Gastrocnemius medialis (tissue), 4 donors: Measurements from ENCODE around the gene COL4A3. TPM values are rescaled to one million over a fixed set of nuclear protein-coding genes. Genes with fewer than 3 reads are reported as not detected.

Experiments
- ATAC-seq, 2 donors: fragments of 150-250 bp; one replicate each; pipeline ENCODE4 v1.9.1; 2016
- DNase-seq, 2 donors: peaks; one replicate each; pipeline ENCODE4 v3.0.0-alpha.2; 2019
- H3K27ac ChIP-seq, 4 donors: fragments of 200-600 bp; sonication (generic); 1 replicate in 1 of 4; 2 replicates in 3 of 4; pipeline ENCODE4 v1.5.1; 2016 to 2018; ENCODE audit warnings: mild to moderate bottlenecking in 2 of 4, moderate library complexity in 1 of 4
- H3K27me3 ChIP-seq, 3 donors: fragments of 200-600 bp; sonication (generic) in 2 of 3; 1 replicate in 1 of 3; 2 replicates in 2 of 3; pipeline versions ENCODE4 v1.5.1 to v1.6.0; 2016 to 2019; ENCODE audit warnings: mild to moderate bottlenecking in 1 of 3, moderate library complexity in 1 of 3
- H3K36me3 ChIP-seq, 2 donors: fragments of 200-600 bp; sonication (generic) in 1 of 2; one replicate each; pipeline ENCODE4 v1.5.1; 2017 to 2018
- H3K4me1 ChIP-seq, 2 donors: fragments of 200-600 bp; sonication (generic) in 1 of 2; one replicate each; pipeline ENCODE4 v1.5.1; 2016 to 2017; ENCODE audit warnings: mild to moderate bottlenecking in 2 of 2
- H3K4me3 ChIP-seq, 4 donors: fragments of 200-600 bp; sonication (generic) in 3 of 4; 1 replicate in 1 of 4; 2 replicates in 3 of 4; pipeline ENCODE4 v1.5.1; 2016 to 2019; ENCODE audit warnings: mild to moderate bottlenecking in 2 of 4
- H3K9me3 ChIP-seq, 3 donors: fragments of 200-600 bp; sonication (generic) in 2 of 3; 1 replicate in 1 of 3; 2 replicates in 2 of 3; pipeline ENCODE4 v1.5.1; 2016 to 2019
- CTCF ChIP-seq, 5 experiments: fragments of 450-650 bp in 3 of 5; fragments of 200-600 bp in 2 of 5; sonication (generic) in 2 of 5; IDR thresholded peaks in 4 of 5; conservative IDR thresholded peaks in 1 of 5; 1 replicate in 4 of 5; 2 replicates in 1 of 5; pipeline ENCODE4 v1.5.1; 2016 to 2019; ENCODE audit warnings: antibody characterized with exemption in 5 of 5, mild to moderate bottlenecking in 3 of 5, moderate library complexity in 3 of 5
- POLR2A ChIP-seq, 2 donors: fragments of 450-650 bp; IDR thresholded peaks; one replicate each; pipeline ENCODE4 v1.6.1; 2017; ENCODE audit warnings: antibody characterized with exemption in 2 of 2, mild to moderate bottlenecking in 2 of 2, moderate library complexity in 2 of 2
- in situ Hi-C, 4 donors: fragments of 200-750 bp; cut with MboI; loops; one replicate each; pipeline versions ENCODE4 v1.15.0 to v1.8.0; 2017; ENCODE audit warnings: low sequenced_read_pairs in 4 of 4
- intact Hi-C: fragments of 100-400 bp; cut with DNase I; formaldehyde crosslinking; loops from one replicate; pipeline ENCODE4 v1.15.1; 2023; ENCODE audit warnings: low total_unique reads
- total RNA-seq, 4 donors: library from RNA; depleted of rRNA; stranded (reverse); fragments of >200 nt; gene quantifications; one replicate each; pipeline versions ENCODE4 v1.1.0 to v1.2.3, GENCODE V29; 2016

Gene COL4A3
- total RNA-seq, 4 donors from 2014 or later, result 1.9 to 66.8 (median 3.8) TPM

DNA sequence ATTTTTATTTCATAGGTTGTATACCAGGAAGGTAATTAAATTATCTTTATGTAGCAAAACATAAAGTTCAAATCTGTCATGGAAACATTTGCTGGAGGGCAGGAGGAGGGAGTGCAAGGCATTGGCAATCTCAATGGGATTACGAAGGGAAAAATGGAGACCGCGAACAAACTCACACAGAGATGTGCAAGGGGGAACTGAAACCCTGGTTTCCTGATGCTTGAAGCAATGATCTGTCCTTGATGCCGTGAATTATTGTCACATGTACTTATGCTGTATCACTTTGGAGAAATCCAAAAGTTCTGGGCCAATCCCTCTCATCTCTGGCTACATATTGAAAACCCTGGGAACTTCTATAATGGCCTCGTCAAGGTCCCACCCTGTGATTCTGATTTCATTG, 95.6 kb downstream of the COL4A3 start:
- Histone ChIP-seq H3K36me3 (peaks cover 0 to 48% of the 10 kb centered on the region in 2 donors), H3K9me3 (no peaks in the 10 kb centered on the region), H3K4me1 (no peaks in the 10 kb centered on the region), H3K4me3 (no peak overlapping the region), H3K27ac (no peak overlapping the region), H3K27me3 (no peaks in the 10 kb centered on the region)
- TF ChIP-seq CTCF (IDR thresholded peaks at IDR 0.05 in 4 of 5, conservative IDR thresholded peaks at IDR 0.05 in 1 of 5), result no peak
- TF ChIP-seq POLR2A (IDR thresholded peaks at IDR 0.05), result no peak
- DNase-seq (no peak), ATAC-seq (no peak)
- intact Hi-C loops (no loop called here), in situ Hi-C loops (no loop called here)

DNA sequence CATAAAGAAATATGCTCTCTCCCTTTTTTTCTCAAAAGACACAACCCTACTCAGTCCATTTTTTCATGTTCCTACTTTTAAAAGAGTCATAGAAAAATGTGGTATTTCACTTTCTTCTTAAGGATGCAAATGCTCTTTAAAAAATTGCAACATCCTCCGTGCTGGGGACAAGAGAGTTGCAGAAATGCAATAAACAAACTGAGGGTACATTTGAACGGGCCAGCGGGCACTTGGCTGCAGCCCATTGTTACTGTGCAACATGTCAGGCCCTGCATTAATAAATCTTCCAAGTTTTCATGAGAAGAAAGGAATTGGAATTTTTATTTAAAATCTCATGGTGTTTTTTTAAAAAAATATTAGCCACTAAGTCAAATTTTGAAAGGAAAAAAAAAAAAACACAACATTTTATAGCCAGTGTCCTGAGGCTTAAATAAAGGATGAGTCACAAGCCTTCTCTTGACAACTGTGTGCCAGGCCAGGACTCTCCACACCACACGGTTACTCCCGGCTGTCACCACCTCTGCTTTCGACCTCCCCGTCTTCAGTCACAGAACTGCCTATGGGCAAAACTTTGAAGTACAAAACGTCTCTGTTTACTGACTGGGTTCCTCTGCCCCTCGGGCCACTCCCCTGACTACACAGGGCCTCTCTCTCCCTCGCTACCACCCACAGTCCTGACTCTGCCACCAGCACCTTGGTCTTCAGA, 103.1 kb downstream of the COL4A3 start:
- no peaks in the 10 kb centered on the region for H3K4me1 ChIP-seq
- no peak overlapping the region for H3K4me3 ChIP-seq
- no peaks in the 10 kb centered on the region for H3K27me3 ChIP-seq
- TF ChIP-seq CTCF (IDR thresholded peaks at IDR 0.05 in 4 of 5, conservative IDR thresholded peaks at IDR 0.05 in 1 of 5) (no peak), POLR2A (IDR thresholded peaks at IDR 0.05) (no peak)
- intact Hi-C loops, result no loop called here
- peaks cover 0 to 48% of the 10 kb centered on the region in 2 donors for H3K36me3 ChIP-seq
- DNase-seq, result peak; percentile 8 to 44
- in situ Hi-C loops, result no loop called here
- no peak overlapping the region for H3K27ac ChIP-seq
- no peaks in the 10 kb centered on the region for H3K9me3 ChIP-seq
- ATAC-seq, result peak; percentile 79 to 93

GRCh38 chr2:227280895-227281294, 116.5 kb downstream of the COL4A3 start:
- H3K4me1 ChIP-seq, result no peaks in the 10 kb centered on the region
- in situ Hi-C loops, result no loop called here
- H3K36me3 ChIP-seq, result peaks cover 0 to 65% of the 10 kb centered on the region in 2 donors
- H3K4me3 ChIP-seq, result no peak overlapping the region
- H3K27ac ChIP-seq, result no peak overlapping the region
- ATAC-seq, result no peak
- TF ChIP-seq POLR2A (IDR thresholded peaks at IDR 0.05), result no peak
- TF ChIP-seq CTCF (IDR thresholded peaks at IDR 0.05 in 4 of 5, conservative IDR thresholded peaks at IDR 0.05 in 1 of 5), result no peak
- H3K27me3 ChIP-seq, result no peaks in the 10 kb centered on the region
- H3K9me3 ChIP-seq, result no peaks in the 10 kb centered on the region
- DNase-seq, result no peak
- intact Hi-C loops, result no loop called here

- no peak for ATAC-seq
- Histone ChIP-seq H3K27me3 (no peaks in the 10 kb centered on the region), H3K4me1 (no peaks in the 10 kb centered on the region), H3K9me3 (no peaks in the 10 kb centered on the region), H3K36me3 (peaks cover 0 to 72% of the 10 kb centered on the region in 2 donors), H3K4me3 (no peak overlapping the region), H3K27ac (no peak overlapping the region)
- intact Hi-C loops, result no loop called here
- TF ChIP-seq POLR2A (IDR thresholded peaks at IDR 0.05), result no peak
- no peak for TF ChIP-seq CTCF (IDR thresholded peaks at IDR 0.05 in 4 of 5, conservative IDR thresholded peaks at IDR 0.05 in 1 of 5)
- DNase-seq, result no peak
- in situ Hi-C loops, result no loop called here
These were observed 121.4 kb downstream of the COL4A3 start for GRCh38 chr2:227285741-227286236.
